Breast epithelium (tissue), 3 donors: ENCODE measurements around the gene ILRUN.

Experiments used
- POLR2A ChIP-seq: fragments of 450-650 bp; IDR thresholded peaks from one replicate; pipeline ENCODE4 v1.6.1; 2016; ENCODE audit warnings: antibody characterized with exemption, mild to moderate bottlenecking, moderate library complexity
- POLR2AphosphoS5 ChIP-seq, 3 donors: sonication (generic); formaldehyde crosslinking; IDR thresholded peaks; one replicate each; pipeline ENCODE4 v1.6.1; 2017; ENCODE audit warnings: antibody characterized with exemption in 3 of 3
- TF ChIP-seq, protein P1 (sequence below), 3 donors: fragments of 450-650 bp; IDR thresholded peaks; one replicate each; pipeline ENCODE4 v1.5.1; 2016 to 2017; ENCODE audit warnings: antibody characterized with exemption in 3 of 3, mild to moderate bottlenecking in 3 of 3, moderate library complexity in 3 of 3

DNA sequence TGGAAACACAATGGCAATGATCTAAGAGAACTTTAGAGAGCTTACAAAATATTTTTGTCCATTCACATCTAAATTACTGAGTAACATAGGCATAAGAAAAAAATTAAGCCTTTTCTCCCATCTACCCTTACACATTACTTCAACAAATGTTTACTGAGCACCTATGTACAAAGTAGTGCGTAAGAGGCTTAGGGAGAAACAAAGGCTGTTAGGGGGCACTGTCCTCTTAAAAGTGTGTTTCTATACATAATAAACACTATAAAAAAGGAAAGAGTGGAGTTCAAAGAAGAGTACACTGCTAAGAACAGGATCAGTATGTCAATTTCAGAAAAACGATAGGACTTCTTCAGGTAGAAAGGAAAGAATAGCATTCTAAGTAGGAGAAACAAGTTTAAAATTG, 12.2 kb downstream of the ILRUN start:
- TF ChIP-seq, protein P1, sequence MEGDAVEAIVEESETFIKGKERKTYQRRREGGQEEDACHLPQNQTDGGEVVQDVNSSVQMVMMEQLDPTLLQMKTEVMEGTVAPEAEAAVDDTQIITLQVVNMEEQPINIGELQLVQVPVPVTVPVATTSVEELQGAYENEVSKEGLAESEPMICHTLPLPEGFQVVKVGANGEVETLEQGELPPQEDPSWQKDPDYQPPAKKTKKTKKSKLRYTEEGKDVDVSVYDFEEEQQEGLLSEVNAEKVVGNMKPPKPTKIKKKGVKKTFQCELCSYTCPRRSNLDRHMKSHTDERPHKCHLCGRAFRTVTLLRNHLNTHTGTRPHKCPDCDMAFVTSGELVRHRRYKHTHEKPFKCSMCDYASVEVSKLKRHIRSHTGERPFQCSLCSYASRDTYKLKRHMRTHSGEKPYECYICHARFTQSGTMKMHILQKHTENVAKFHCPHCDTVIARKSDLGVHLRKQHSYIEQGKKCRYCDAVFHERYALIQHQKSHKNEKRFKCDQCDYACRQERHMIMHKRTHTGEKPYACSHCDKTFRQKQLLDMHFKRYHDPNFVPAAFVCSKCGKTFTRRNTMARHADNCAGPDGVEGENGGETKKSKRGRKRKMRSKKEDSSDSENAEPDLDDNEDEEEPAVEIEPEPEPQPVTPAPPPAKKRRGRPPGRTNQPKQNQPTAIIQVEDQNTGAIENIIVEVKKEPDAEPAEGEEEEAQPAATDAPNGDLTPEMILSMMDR (IDR thresholded peaks at IDR 0.05): no peak
- TF ChIP-seq POLR2AphosphoS5 (IDR thresholded peaks at IDR 0.05): no peak
- TF ChIP-seq POLR2A: no peak
